GM13976 (cell line): ENCODE results near the gene SPAAR.

Experiments used
- DNase-seq: peaks from one replicate; pipeline ENCODE4 v3.0.0; 2012; ENCODE audit warnings: low spot score
- CTCF ChIP-seq: IDR thresholded peaks from 2 replicates; pipeline ENCODE4 v1.5.1; 2012; ENCODE audit warnings: borderline replicate concordance, mild to moderate bottlenecking; ENCODE audit not compliant: insufficient read depth; ENCODE audit errors: extremely low read depth, missing control alignments, control extremely low read depth
- in situ Hi-C: fragments of 300-500 bp; cut with MboI; formaldehyde crosslinking; loops from one replicate; pipeline ENCODE4 v1.12.0; 2022; ENCODE audit warnings: low sequenced_read_pairs, mixed read lengths, inconsistent platforms; ENCODE audit not compliant: unreplicated experiment

Gene SPAAR, protein sequence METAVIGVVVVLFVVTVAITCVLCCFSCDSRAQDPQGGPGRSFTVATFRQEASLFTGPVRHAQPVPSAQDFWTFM

GRCh38 chr9:35909274-35909673 is at the start of gene SPAAR:
Gene SPAAR (plus strand): TSS chr9:35909490. CDS start chr9:35910464, 974 bp downstream.
- no peak for DNase-seq
- TF ChIP-seq CTCF = no peak
- in situ Hi-C loops = no loop called here

DNA sequence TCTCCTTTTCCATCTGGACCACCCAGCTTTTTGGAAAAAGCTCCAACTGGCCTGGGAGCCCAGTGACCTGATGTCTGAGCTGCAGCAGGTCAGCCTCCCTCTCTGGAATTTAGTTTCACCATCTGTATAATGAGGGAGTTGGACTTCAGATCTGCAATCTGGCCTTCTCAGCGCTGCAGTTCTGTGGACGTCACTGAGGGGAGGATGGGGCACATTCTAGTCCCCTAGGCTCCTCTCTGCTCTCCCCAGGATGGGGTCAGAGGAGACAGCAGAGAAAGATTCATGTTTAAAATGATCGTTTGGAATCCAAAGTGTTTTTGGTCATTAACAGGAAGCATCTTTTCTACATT is 49.3 kb upstream of the SPAAR start:
- no peak for DNase-seq
- no peak for TF ChIP-seq CTCF
- in situ Hi-C loops = no loop called here

DNA sequence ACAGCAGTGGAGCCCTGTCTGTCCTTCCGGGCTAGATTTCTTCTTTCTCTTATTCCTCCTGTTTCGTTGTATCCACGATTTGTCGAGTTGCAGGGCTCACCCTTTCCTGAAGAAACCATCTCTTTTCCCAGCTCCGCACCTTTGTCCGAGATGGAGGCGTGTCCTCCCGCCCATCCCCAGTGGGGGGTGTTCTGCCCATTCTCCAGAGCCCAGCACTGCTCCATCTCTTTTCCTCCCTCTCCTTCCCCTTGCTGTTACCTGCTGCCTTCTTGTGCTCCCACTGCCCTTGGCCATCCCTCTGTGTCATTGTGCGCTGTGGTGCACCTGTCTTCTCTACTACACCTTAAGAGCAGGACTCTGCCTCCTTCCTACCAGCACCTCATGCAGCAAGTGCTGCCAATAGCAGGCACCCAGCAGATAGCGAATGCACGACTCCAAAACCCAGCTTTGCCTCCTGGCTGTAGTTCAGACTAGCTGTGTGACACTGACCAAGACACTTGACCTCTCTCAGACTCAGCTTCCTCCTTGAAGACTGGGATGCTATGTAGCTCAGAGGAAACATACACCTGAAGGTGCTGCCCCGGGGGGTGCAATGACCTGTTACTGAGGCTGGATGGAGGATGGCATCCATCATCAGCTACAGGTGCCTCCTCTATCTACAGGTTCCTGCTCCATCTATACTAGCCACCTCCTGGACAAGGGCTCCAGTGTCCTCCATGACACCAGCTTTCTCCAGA is 48.0 kb upstream of the SPAAR start:
- TF ChIP-seq CTCF = no peak
- DNase-seq = no peak
- in situ Hi-C loops = no loop called here

DNA sequence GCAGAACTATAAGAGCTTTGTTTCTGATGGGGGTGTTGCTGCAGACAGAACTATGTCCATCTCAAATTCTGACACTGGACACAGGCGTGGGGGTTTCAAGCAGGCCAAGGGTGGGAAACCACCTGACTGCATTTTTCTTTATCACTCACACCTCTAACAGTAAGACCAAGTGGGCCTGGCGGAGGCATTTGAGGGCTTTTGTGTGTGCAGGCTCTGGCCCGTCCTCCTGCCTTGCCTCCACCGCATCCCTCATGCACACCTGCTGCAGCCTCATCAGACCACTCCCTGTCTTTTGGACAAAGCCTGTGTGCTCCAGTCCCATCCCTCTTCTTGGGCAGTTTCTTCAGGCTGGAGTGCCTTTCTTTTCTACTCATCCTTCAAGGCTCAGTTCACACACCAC is 47.0 kb upstream of the SPAAR start:
- no peak for DNase-seq
- in situ Hi-C loops = no loop called here
- TF ChIP-seq CTCF = no peak

GRCh38 chr9:35863583-35863982 is 45.7 kb upstream of the SPAAR start:
- no peak for DNase-seq
- in situ Hi-C loops = no loop called here
- no peak for TF ChIP-seq CTCF

DNA sequence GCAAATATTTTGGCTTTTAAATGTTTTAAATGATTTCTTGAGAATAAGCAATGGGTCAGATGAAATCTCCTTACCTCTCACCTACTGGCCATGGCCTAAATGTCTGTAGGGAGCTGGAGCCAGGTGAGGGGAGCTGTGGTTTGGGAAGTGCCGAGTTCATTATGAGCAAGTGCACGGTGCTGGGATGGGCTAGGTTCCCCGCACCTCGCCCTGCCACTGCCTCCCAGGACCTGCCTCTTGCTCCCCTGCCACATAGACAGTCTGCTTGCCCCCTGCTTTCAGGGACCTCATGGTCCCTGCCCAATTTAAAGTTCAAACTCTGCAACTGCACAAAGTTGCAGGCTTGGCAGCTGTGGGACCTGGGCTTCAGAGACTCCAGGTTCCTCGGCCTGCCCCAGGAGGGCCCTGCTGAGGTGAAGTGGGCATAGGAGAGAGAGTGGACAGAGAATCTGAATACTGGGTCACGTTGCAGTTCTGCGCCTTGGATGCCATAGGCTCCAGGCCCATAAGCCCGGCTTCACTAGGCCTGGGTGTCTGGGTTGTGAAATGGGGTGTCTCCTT is 44.5 kb upstream of the SPAAR start:
- in situ Hi-C loops = no loop called here
- no peak for DNase-seq
- no peak for TF ChIP-seq CTCF
